Tibial nerve (tissue), 4 donors: ENCODE results near the gene UBE2D1. TPM values are rescaled to one million over a fixed set of nuclear protein-coding genes. Genes with fewer than 3 reads are reported as not detected.

Experiments
- DNase-seq, 2 donors: peaks; one replicate each; pipeline ENCODE4 v3.0.0-alpha.2; 2019; ENCODE audit warnings: low spot score in 2 of 2
- H3K27ac ChIP-seq, 4 donors: fragments of 200-600 bp; sonication (generic) in 3 of 4; one replicate each; pipeline ENCODE4 v1.5.1; 2017 to 2019; ENCODE audit warnings: mild to moderate bottlenecking in 1 of 4
- H3K27me3 ChIP-seq, 2 donors: fragments of 200-600 bp; sonication (generic) in 1 of 2; one replicate each; pipeline versions ENCODE4 v1.5.1 to v1.6.0; 2017 to 2019
- H3K36me3 ChIP-seq, 3 donors: fragments of 200-600 bp; sonication (generic); one replicate each; pipeline ENCODE4 v1.5.1; 2018 to 2019
- H3K4me1 ChIP-seq, 4 donors: fragments of 200-600 bp; sonication (generic) in 3 of 4; one replicate each; pipeline ENCODE4 v1.5.1; 2017 to 2019
- H3K4me3 ChIP-seq, 4 donors: fragments of 200-600 bp; sonication (generic) in 3 of 4; one replicate each; pipeline ENCODE4 v1.5.1; 2017 to 2019; ENCODE audit warnings: mild to moderate bottlenecking in 1 of 4, moderate library complexity in 1 of 4
- H3K9me3 ChIP-seq, 4 donors: fragments of 200-600 bp; sonication (generic) in 3 of 4; one replicate each; pipeline ENCODE4 v1.5.1; 2017 to 2019
- CTCF ChIP-seq, 5 experiments: fragments of 200-600 bp in 3 of 5; fragments of 450-650 bp in 2 of 5; sonication (generic) in 3 of 5; IDR thresholded peaks; one replicate each; pipeline ENCODE4 v1.5.1; 2016 to 2019; ENCODE audit warnings: antibody characterized with exemption in 5 of 5, mild to moderate bottlenecking in 3 of 5, moderate library complexity in 2 of 5
- EP300 ChIP-seq, 2 donors: sonication (generic); formaldehyde crosslinking; IDR thresholded peaks; one replicate each; pipeline ENCODE4 v1.6.1; 2017; ENCODE audit warnings: antibody characterized with exemption in 2 of 2, mild to moderate bottlenecking in 1 of 2
- POLR2A ChIP-seq, 2 donors: fragments of 450-650 bp; IDR thresholded peaks; one replicate each; pipeline ENCODE4 v1.6.1; 2017; ENCODE audit warnings: antibody characterized with exemption in 2 of 2, mild to moderate bottlenecking in 2 of 2, moderate library complexity in 2 of 2
- WGBS, 2 donors: methylation state at CpG; one replicate each; pipeline ENCODE4 v1.1.5; 2018; 5-methylcytosine and 5-hydroxymethylcytosine counted together
- total RNA-seq, 4 donors: library from RNA; depleted of rRNA; stranded (reverse); fragments of >200 nt; gene quantifications; one replicate each; pipeline ENCODE4 v1.1.0, GENCODE V29; 2016

The UBE2D1 gene
- total RNA-seq, 4 donors from 2014 or later: 9.3 to 22.5 (median 12.9) TPM

GRCh38 chr10:58316874-58317273, 17.9 kb upstream of the UBE2D1 start:
- no peak for DNase-seq
- no peaks in the 10 kb centered on the region for H3K27me3 ChIP-seq
- no peaks in the 10 kb centered on the region for H3K9me3 ChIP-seq
- no peaks in the 10 kb centered on the region for H3K4me1 ChIP-seq
- H3K36me3 ChIP-seq: no peaks in the 10 kb centered on the region
- H3K4me3 ChIP-seq: no peak overlapping the region
- H3K27ac ChIP-seq: no peak overlapping the region
- TF ChIP-seq CTCF (IDR thresholded peaks at IDR 0.05) (no peak), EP300 (IDR thresholded peaks at IDR 0.05) (no peak), POLR2A (IDR thresholded peaks at IDR 0.05) (no peak)

GRCh38 chr10:58318346-58318745, 16.5 kb upstream of the UBE2D1 start:
- no peaks in the 10 kb centered on the region for H3K27me3 ChIP-seq
- 58 to 61% methylated on average over 2 of the region's 2 CpGs for WGBS, 2 donors
- TF ChIP-seq POLR2A (IDR thresholded peaks at IDR 0.05): no peak
- no peak for TF ChIP-seq CTCF (IDR thresholded peaks at IDR 0.05)
- TF ChIP-seq EP300 (IDR thresholded peaks at IDR 0.05): no peak
- no peak for DNase-seq
- H3K4me3 ChIP-seq: no peak overlapping the region
- no peaks in the 10 kb centered on the region for H3K4me1 ChIP-seq
- H3K27ac ChIP-seq: no peak overlapping the region
- no peaks in the 10 kb centered on the region for H3K36me3 ChIP-seq
- no peaks in the 10 kb centered on the region for H3K9me3 ChIP-seq

GRCh38 chr10:58319599-58319998, 15.2 kb upstream of the UBE2D1 start:
- WGBS, 2 donors: 89 to 91% methylated on average over 1 of the region's 1 CpG
- Histone ChIP-seq H3K27me3 (no peaks in the 10 kb centered on the region), H3K9me3 (no peaks in the 10 kb centered on the region), H3K27ac (no peak overlapping the region), H3K4me3 (no peak overlapping the region), H3K36me3 (no peaks in the 10 kb centered on the region), H3K4me1 (no peaks in the 10 kb centered on the region)
- DNase-seq: no peak
- TF ChIP-seq CTCF (IDR thresholded peaks at IDR 0.05): no peak
- TF ChIP-seq EP300 (IDR thresholded peaks at IDR 0.05): no peak

GRCh38 chr10:58320351-58321049, 14.3 kb upstream of the UBE2D1 start:
- H3K4me3 ChIP-seq: no peak overlapping the region
- no peaks in the 10 kb centered on the region for H3K9me3 ChIP-seq
- DNase-seq: no peak
- TF ChIP-seq EP300 (IDR thresholded peaks at IDR 0.05): no peak
- no peak for TF ChIP-seq CTCF (IDR thresholded peaks at IDR 0.05)
- TF ChIP-seq POLR2A (IDR thresholded peaks at IDR 0.05): no peak
- no peak overlapping the region for H3K27ac ChIP-seq
- H3K36me3 ChIP-seq: no peaks in the 10 kb centered on the region
- no peaks in the 10 kb centered on the region for H3K4me1 ChIP-seq
- no peaks in the 10 kb centered on the region for H3K27me3 ChIP-seq
- WGBS, 2 donors: 93 to 98% methylated on average over 4 of the region's 4 CpGs

GRCh38 chr10:58322072-58322834, 12.6 kb upstream of the UBE2D1 start:
- TF ChIP-seq POLR2A (IDR thresholded peaks at IDR 0.05): no peak
- peak in 1 of 2 donors; percentile 36 for TF ChIP-seq EP300 (IDR thresholded peaks at IDR 0.05)
- Histone ChIP-seq H3K9me3 (no peaks in the 10 kb centered on the region), H3K27me3 (no peaks in the 10 kb centered on the region), H3K4me3 (no peak overlapping the region), H3K4me1 (no peaks in the 10 kb centered on the region), H3K27ac (no peak overlapping the region), H3K36me3 (no peaks in the 10 kb centered on the region)
- peak in 1 of 2 donors; percentile 18 for DNase-seq
- WGBS, 2 donors: 57 to 59% methylated on average over 3 of the region's 3 CpGs
